ENCODE results near the gene RNF34.

DNA sequence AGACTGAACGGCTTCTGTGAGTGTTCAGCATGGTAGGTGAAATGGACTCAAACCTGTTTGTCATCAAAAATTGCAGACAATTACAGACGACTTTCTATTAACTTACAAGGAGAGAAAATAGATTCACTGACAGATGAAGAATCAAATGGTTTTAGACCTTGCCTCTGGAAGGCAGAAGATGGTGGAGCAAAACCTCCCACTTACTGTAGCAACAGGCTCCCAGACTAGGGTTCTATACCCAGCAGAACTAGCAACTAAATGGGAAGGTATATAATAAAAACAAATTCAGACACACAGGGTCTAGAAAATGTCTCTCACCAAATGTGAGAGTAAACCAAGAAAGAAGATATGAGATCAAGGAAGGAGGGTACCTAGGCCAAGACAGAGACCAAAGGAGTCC, 36.8 kb downstream of the RNF34 start:
- no peak for TF ChIP-seq RAD21 (IDR thresholded peaks at IDR 0.05; ENCODE audit: low read length)
- no peak for TF ChIP-seq SMC3 (IDR thresholded peaks at IDR 0.05; ENCODE audit: low read depth, low read length)
- TF ChIP-seq, protein P1, sequence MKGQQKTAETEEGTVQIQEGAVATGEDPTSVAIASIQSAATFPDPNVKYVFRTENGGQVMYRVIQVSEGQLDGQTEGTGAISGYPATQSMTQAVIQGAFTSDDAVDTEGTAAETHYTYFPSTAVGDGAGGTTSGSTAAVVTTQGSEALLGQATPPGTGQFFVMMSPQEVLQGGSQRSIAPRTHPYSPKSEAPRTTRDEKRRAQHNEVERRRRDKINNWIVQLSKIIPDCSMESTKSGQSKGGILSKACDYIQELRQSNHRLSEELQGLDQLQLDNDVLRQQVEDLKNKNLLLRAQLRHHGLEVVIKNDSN (IDR thresholded peaks at IDR 0.05; ENCODE audit: borderline replicate concordance, low read depth), result no peak
- TF ChIP-seq, protein P2, sequence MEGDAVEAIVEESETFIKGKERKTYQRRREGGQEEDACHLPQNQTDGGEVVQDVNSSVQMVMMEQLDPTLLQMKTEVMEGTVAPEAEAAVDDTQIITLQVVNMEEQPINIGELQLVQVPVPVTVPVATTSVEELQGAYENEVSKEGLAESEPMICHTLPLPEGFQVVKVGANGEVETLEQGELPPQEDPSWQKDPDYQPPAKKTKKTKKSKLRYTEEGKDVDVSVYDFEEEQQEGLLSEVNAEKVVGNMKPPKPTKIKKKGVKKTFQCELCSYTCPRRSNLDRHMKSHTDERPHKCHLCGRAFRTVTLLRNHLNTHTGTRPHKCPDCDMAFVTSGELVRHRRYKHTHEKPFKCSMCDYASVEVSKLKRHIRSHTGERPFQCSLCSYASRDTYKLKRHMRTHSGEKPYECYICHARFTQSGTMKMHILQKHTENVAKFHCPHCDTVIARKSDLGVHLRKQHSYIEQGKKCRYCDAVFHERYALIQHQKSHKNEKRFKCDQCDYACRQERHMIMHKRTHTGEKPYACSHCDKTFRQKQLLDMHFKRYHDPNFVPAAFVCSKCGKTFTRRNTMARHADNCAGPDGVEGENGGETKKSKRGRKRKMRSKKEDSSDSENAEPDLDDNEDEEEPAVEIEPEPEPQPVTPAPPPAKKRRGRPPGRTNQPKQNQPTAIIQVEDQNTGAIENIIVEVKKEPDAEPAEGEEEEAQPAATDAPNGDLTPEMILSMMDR (IDR thresholded peaks at IDR 0.05), result no peak
- TF ChIP-seq POLR2AphosphoS5 (IDR thresholded peaks at IDR 0.05; ENCODE audit: low read depth, low read length), result no peak
- TF ChIP-seq GABPA (IDR thresholded peaks at IDR 0.05; ENCODE audit: low read depth), result no peak
- TF ChIP-seq, protein P3, sequence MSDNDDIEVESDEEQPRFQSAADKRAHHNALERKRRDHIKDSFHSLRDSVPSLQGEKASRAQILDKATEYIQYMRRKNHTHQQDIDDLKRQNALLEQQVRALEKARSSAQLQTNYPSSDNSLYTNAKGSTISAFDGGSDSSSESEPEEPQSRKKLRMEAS (IDR thresholded peaks at IDR 0.05; ENCODE audit: low read depth), result no peak
- TF ChIP-seq YY1 (IDR thresholded peaks at IDR 0.05; ENCODE audit: low read depth), result no peak
- TF ChIP-seq ELF1 (IDR thresholded peaks at IDR 0.05), result no peak
- no peak for TF ChIP-seq EZH2phosphoT487 (IDR thresholded peaks at IDR 0.05; ENCODE audit: borderline replicate concordance, low read depth)
- no peak for TF ChIP-seq NFIC (IDR thresholded peaks at IDR 0.05; ENCODE audit: borderline replicate concordance)
- TF ChIP-seq, protein P4, sequence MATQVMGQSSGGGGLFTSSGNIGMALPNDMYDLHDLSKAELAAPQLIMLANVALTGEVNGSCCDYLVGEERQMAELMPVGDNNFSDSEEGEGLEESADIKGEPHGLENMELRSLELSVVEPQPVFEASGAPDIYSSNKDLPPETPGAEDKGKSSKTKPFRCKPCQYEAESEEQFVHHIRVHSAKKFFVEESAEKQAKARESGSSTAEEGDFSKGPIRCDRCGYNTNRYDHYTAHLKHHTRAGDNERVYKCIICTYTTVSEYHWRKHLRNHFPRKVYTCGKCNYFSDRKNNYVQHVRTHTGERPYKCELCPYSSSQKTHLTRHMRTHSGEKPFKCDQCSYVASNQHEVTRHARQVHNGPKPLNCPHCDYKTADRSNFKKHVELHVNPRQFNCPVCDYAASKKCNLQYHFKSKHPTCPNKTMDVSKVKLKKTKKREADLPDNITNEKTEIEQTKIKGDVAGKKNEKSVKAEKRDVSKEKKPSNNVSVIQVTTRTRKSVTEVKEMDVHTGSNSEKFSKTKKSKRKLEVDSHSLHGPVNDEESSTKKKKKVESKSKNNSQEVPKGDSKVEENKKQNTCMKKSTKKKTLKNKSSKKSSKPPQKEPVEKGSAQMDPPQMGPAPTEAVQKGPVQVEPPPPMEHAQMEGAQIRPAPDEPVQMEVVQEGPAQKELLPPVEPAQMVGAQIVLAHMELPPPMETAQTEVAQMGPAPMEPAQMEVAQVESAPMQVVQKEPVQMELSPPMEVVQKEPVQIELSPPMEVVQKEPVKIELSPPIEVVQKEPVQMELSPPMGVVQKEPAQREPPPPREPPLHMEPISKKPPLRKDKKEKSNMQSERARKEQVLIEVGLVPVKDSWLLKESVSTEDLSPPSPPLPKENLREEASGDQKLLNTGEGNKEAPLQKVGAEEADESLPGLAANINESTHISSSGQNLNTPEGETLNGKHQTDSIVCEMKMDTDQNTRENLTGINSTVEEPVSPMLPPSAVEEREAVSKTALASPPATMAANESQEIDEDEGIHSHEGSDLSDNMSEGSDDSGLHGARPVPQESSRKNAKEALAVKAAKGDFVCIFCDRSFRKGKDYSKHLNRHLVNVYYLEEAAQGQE (IDR thresholded peaks at IDR 0.05; ENCODE audit: low read depth, low read length), result no peak
